ENCODE measurements around the gene CC2D2A.

The CC2D2A gene

GRCh38 chr4:15542760-15543159 is 73.1 kb downstream of the CC2D2A start:
- TF ChIP-seq CTCF (conservative IDR thresholded peaks at IDR 0.05; ENCODE audit: low read depth, low read length) = no peak
- no peak for DNase-seq (ENCODE audit: low read depth)
- H3K4me3 ChIP-seq (ENCODE audit: low read length) = no peak overlapping the region

GRCh38 chr4:15543537-15544247 is 74.0 kb downstream of the CC2D2A start:
- no peak for DNase-seq (ENCODE audit: low read depth)
- no peak overlapping the region for H3K4me3 ChIP-seq (ENCODE audit: low read length)
- no peak for TF ChIP-seq CTCF (conservative IDR thresholded peaks at IDR 0.05; ENCODE audit: low read depth, low read length)

- H3K4me3 ChIP-seq (ENCODE audit: low read length) = no peak overlapping the region
- TF ChIP-seq CTCF (conservative IDR thresholded peaks at IDR 0.05; ENCODE audit: low read depth, low read length) = no peak
- DNase-seq (ENCODE audit: low read depth) = no peak
Observed at GRCh38 chr4:15544248-15544729, 74.6 kb downstream of the CC2D2A start.

DNA sequence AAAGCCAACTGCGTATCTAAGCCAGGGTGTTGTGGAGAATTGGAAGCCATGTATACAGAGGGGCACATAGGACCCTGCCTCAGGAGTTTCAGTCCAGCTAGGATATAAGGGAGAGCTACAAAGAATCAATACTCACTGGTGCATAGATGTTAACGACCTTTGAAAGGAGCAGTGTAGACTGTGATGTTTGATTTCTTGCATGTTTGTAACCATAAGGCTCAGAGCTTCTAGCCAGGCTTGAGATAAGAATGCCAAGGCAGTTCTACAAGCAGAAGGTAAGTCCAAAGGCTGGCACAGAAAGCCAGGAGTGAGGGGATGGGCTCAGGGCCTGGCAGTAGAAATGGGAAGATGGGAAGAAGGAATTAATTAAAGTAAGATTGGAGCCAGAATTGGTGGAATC is 75.7 kb downstream of the CC2D2A start:
- TF ChIP-seq CTCF (conservative IDR thresholded peaks at IDR 0.05; ENCODE audit: low read depth, low read length) = no peak
- no peak for DNase-seq (ENCODE audit: low read depth)
- H3K4me3 ChIP-seq (ENCODE audit: low read length) = no peak overlapping the region

DNA sequence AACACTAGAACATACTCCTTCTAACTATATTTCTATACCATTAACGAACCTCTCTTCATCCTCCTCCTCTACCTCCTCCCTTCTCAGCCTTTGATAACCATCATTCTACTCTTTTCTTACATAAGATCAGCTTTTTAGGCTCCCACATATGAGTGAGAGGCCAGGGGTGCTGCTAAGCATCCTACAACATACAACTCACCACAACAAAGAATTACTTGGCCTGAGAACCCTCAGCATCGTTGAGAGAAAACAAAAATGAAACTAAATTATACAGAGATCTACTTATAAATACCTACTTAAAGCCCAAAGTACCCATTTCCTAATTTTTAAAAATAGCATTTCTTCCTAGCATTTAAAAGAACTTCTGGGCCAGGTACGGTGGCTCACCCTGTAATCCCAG is 77.7 kb downstream of the CC2D2A start:
- no peak for TF ChIP-seq CTCF (conservative IDR thresholded peaks at IDR 0.05; ENCODE audit: low read depth, low read length)
- no peak overlapping the region for H3K4me3 ChIP-seq (ENCODE audit: low read length)
- DNase-seq (ENCODE audit: low read depth) = no peak

- no peak for TF ChIP-seq CTCF (conservative IDR thresholded peaks at IDR 0.05; ENCODE audit: low read depth, low read length)
- no peak overlapping the region for H3K4me3 ChIP-seq (ENCODE audit: low read length)
- DNase-seq (ENCODE audit: low read depth) = peak; percentile 14
Observed at GRCh38 chr4:15550491-15550890, 80.8 kb downstream of the CC2D2A start.

GRCh38 chr4:15551740-15552446 is 82.2 kb downstream of the CC2D2A start:
- no peak for DNase-seq (ENCODE audit: low read depth)

More at GRCh38 chr4:15551740-15552446, 82.2 kb downstream of the CC2D2A start:
- no peak overlapping the region for H3K4me3 ChIP-seq (ENCODE audit: low read length)
- TF ChIP-seq CTCF (conservative IDR thresholded peaks at IDR 0.05; ENCODE audit: low read depth, low read length) = no peak

Measured in retinal pigment epithelial cell (primary cell).